HG03280 (cell line): ENCODE measurements around the gene LCE1B.

Source experiments
- ATAC-seq: cut with Tn5 transposase; IDR thresholded peaks from one replicate; pipeline ENCODE4 v1.9.1; 2021; ENCODE audit warnings: mild to moderate bottlenecking, moderate library complexity; ENCODE audit not compliant: unreplicated experiment

LCE1B gene

GRCh38 chr1:152860129-152860528, 48.4 kb downstream of the LCE1B start:
- no peak for ATAC-seq

- no peak for ATAC-seq
Measured at GRCh38 chr1:152861374-152861773, 49.6 kb downstream of the LCE1B start.
